HG02938 (cell line): Measurements from ENCODE around the gene SEC16A.

ENCODE experiments used
- ATAC-seq: cut with Tn5 transposase; IDR thresholded peaks from one replicate; pipeline ENCODE4 v1.9.1; 2021; ENCODE audit warnings: mild to moderate bottlenecking, moderate library complexity; ENCODE audit not compliant: unreplicated experiment

The SEC16A gene

DNA sequence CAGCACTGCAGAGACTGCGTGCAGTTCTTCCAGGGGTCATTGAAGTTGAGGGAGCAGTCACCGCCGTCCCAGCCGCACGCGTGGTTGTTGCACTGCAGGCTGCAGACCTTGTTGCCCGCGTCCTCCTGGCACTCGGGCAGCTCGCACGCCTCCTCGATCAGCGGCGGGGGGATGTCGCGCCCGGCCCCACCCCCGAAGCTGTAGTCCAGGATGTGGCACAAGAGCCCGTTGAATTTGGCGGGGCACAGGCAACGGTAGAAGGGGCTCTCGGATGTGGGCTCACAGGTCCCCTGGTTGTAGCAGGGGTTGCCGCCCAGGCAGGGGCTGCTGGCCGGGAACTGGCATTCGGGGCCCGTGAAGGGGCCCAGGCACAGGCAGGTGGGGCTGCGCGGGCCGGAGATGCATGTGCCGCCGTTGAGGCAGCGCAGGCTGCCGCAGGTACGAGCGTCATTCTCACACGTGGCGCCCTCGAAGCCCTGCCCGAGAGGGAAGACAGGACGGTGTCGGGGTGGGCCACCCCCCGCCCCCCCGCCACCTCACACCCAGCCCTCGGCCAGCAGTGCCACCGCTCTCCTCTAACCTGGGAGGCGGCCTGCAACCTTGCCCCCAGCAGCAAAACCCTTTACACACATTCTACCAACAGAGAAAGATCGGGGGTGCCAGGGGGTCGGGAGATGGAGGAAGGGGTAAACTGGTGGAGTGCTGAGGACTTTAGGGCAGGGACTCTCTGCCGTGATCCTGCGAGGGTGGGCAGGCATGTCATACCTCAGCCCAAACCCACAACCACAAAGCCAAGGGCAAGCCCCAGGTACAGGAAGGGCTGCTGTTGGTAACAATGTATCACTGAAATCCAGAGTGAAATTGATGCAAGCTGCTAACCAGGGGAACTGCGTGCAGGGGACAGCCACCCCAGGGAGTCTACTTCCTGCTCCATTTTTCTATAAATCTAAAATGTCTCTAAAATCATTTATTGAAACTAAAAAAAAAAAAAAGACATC lies 22.9 kb upstream of the SEC16A start:
- ATAC-seq: no peak

GRCh38 chr9:136504512-136505348 lies 21.9 kb upstream of the SEC16A start:
- no peak for ATAC-seq

- no peak for ATAC-seq
Observed at GRCh38 chr9:136502940-136503550, 20.2 kb upstream of the SEC16A start.

- no peak for ATAC-seq
Observed at GRCh38 chr9:136502196-136502595, 19.4 kb upstream of the SEC16A start.

GRCh38 chr9:136501686-136502085 lies 18.8 kb upstream of the SEC16A start:
- ATAC-seq: no peak

DNA sequence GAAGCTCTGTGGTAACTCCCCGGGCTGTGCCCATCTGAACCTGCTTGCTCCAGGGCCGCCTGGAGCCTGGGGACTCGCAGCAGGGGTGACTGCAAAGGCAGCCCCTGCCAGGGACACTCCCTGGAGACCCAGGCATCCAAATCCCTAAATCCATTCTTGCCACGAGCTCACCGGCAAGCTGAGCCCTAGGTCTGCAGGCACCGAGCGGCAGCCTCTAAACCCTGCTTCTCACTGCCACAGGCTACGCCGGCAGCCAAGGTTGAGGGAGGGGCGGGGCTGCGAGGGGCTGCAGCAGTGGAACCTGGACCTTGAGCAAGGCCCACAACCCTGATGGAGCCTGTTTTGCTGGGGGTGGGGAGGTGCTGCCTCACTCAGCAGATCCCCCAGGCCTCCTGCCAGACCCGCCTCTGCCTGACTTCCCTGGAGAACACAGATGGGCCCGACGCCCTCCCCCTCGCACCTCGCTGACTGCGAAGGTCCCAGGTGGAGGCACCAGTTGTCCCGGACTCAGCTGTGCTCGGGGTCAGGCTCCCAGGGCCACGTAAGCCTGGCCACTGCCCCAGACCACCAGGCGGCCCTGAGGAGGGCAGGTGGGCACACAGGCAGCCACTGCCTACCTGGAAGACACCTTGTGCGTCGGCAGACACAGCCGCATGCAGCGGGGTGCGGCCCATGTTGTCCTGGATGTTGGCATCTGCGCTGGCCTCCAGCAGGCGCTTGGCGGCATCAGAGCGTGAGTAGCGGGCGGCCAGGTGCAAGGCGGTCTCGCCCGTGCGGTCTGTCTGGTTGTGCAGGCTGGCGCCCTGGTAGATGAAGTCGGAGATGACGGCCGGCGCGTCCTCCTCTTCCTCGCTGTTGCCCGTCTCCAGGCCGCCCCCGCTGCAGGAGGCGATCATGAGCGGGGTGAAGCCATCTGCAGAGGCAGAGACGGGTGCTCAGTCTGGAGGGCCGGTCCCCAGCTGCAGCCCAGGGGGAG lies 17.4 kb upstream of the SEC16A start:
- ATAC-seq: no peak

DNA sequence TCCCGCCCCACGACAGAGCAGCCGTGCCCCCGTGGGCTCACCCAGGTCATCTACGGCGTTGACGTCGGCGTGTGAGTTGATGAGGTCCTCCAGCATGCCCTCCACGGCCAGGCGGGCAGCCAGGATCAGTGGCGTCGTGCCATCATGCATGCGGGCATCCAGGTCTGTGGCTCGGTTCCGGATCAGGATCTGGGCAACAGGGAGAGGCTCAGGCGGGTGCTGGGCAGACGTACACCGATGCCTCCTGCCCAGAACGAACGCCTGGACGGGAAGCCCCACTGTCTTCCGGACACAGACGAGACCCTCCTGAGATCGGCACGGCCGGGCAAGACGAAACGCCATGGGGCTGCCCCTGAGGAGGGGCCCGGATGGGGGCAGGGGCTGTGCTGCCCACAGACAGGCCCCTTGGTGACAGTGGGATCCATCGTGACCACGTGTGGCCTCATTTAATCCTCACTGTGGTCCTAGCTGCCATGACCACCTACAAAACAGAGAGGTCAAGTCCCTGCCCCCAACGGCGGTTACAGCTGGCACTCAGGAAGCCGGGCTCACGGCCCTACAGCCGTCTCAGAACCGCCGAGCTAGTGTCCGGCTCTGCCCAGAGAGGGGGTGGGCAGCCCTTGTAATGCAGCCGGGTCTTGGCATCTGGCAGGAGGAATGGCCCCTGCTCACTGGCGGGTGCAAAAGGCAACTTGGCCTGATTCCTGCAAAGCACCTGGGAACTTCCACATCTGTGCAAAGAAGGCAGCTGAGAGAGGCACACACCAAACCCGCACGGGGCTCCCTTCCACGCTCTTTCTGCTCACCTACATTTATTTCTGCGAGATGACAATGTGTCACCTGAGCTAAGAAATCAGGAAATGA lies 16.5 kb upstream of the SEC16A start:
- no peak for ATAC-seq

DNA sequence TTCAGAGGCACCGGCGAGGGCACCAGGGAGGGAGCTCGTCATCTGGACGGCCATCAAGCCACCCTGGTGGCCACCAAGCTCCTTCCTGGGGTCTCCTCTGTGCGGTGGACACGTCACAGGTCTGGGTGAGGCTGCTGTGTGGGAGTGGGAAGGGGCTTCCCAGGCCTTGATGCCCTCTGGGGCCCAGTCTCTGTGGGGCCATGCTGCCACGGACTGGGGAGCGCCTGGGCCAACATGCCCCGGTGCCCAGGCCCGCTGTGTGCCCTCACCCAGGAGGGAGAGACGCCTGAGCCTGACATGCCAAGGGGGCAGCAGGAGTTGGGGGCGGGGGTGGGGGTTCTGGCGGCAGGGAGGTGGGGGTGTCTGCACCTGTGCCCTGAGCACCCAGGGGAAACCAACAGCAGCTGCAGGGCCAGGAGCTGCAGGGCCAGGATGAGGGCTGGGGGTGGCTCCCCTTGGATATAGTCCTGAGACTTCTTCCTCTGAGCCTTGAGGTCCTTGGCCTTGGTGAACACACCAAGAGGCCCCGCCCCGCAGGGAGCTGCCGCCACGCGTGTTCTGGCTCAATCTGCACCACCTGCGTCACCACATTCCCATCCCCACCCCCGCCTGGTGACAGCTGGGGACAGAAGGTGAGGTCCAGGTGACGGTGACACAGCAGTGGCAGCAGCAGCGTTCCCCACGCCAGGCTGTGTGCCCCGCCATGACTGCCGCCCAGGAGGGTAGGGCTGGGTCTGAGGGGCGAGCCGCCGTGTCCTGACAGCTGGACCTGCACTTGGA lies 15.3 kb upstream of the SEC16A start:
- ATAC-seq: no peak

DNA sequence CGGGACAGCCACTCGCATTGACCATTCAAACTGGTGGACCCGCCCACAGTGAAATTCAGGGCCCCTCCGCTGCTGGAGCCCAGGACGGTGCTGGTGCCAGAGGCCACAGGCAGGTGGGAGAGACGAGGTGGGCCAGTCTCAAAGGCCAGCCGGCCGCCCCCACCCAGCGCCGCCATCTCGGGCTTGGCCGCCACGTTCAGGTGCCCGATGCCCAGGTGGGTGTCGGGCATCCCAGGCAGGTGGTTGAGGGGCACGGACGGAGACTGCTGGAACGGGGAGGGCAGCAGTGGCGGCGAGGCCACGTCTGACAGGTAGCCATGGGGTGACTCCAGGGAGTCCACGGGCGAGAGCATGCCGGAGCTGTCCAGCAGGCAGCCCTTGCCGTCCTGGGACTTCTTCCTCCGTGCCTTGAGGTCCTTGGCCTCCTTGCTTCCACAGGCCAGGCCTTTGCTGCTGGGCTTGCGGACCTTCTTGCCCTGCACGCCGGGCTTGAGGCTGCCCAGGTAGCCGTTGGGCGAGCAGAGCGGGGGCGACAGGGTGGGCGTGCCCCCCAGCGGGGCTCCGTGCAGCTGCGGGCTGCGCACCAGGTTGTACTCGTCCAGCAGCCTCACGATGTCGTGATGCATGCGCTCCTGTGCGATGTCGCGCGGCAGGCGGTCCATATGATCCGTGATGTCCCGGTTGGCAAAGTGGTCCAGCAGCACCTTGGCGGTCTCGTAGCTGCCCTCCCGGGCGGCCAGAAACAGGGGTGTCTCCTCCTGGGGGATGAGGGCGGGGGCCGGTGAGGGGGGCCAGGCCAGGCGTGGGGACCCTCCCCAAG lies 14.2 kb upstream of the SEC16A start:
- no peak for ATAC-seq

DNA sequence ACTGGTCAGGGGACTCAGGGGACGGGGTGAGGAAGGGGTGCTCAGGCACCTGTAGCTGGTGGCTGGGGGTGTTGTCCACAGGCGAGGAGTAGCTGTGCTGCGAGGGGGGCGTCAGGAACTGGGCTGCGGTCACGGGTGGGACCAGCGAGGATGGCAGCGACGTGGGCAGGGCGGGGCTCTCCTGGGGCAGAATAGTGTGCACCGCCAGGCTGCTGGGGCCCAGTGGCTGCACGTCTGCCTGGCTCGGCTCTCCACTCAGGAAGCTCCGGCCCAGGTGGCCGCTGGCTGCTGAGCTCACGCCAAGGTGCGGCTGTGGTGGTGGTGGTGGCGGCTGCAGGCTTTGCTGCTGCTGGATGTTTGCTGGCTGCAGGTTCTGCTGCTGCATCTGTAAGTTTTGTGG lies 13.3 kb upstream of the SEC16A start:
- ATAC-seq: no peak

- ATAC-seq: no peak
Observed at GRCh38 chr9:136495238-136495800, 12.5 kb upstream of the SEC16A start.

DNA sequence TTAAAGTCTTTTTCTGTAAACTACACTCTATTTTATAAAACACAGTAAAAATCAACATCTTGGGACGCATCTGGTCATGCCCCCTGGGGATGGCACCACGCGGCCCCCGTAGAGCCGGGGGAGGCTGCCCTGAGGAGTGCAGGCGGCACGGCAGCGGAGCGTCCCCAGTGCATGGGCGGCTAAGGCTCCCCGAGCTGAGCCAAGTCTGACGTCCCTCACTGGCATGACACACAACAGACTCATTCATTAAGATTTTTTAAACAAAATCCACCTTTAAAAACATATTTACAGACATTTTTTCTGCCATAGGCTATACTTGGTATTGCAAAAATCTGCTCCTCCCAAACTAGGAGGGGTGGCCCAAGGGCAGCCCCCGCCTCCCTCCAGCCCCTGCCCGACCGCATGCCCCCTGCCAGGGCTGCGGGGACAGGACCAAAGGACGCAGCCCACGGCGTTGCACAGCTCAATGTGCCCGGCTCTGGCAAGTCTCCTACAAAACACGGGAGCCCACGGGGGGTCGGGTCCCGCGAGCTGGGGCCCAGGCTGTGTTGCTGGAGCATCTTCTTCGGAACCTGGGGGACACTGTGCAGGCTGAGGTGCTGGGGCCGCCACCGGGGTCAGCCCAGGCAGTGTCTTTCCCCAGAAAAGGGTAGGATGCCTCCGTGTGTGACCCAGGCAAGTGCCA lies 11.8 kb upstream of the SEC16A start:
- ATAC-seq: no peak

DNA sequence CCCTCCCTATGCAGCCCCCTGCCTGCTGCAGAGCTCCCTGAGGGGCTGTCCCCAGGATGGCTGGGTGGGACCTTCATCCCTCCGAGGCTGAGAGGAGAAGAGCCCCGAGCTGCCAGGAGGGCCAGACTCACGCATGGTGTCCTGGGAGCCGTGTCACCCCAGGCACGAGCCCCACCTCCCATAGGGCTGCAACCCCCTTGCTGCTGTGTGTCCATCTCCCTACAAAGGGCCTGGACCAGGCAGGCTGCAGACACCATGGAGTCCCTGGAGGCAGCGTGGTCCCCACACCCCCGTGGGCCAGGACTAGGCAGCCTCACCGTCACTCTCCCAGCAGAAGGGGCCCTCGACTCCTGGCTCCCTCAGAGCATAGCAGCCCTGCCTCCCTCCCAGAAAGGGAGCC lies 11.2 kb upstream of the SEC16A start:
- no peak for ATAC-seq

- no peak for ATAC-seq
Observed at GRCh38 chr9:136493567-136493971, 10.7 kb upstream of the SEC16A start.

DNA sequence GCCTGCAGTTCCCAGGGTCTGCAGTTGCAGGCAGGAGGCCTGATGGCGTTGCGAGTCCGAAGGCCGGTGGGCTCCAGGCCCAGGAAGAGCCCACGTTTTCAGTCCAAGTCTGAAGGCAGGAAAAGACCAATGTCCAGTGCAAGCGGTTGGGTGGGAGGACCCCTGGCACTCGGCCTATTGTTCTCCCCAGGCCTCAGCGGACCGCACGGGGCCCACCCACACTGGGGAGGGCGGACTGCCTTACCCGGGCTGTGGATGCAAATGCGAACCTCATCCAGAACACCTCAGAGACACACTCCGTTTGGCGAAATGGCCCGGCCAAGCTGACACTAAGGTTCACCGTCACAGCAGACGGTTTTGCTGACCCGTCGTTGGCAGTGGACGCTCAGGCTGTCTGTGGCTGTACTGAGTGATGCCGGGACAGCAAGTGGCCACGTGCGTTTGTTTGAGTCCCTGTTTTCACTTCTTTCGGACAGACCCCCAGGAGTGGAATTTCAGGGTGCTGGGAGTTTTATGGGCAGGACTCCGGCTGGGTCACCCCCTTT lies 10.2 kb upstream of the SEC16A start:
- ATAC-seq: no peak

GRCh38 chr9:136489731-136490130 lies 6.9 kb upstream of the SEC16A start:
- ATAC-seq: no peak
